Measurements from ENCODE around the gene TAAR2.

Gene TAAR2

GRCh38 chr6:132596201-132596600 is 27.9 kb downstream of the TAAR2 start:
- TF ChIP-seq CTCF (IDR thresholded peaks at IDR 0.05), result no peak
- no peak overlapping the region for H3K4me3 ChIP-seq
- DNase-seq, result no peak

GRCh38 chr6:132592855-132593254 is 31.2 kb downstream of the TAAR2 start:
- Histone ChIP-seq H3K27ac (no peak overlapping the region), H3K4me1 (no peaks in the 10 kb centered on the region), H3K27me3 (no peaks in the 10 kb centered on the region), H3K4me3 (no peak overlapping the region), H3K36me3 (no peaks in the 10 kb centered on the region), H3K9me3 (no peaks in the 10 kb centered on the region)
- no peak for DNase-seq
- no peak for TF ChIP-seq CTCF (IDR thresholded peaks at IDR 0.05)
- intact Hi-C loops (cut with DNase I; ENCODE audit: low total_unique reads), result no loop called here

More at GRCh38 chr6:132596201-132596600, 27.9 kb downstream of the TAAR2 start:
- Histone ChIP-seq H3K27me3 (no peaks in the 10 kb centered on the region), H3K27ac (no peak overlapping the region), H3K4me1 (no peaks in the 10 kb centered on the region), H3K36me3 (no peaks in the 10 kb centered on the region), H3K9me3 (no peaks in the 10 kb centered on the region)
- intact Hi-C loops (cut with DNase I; ENCODE audit: low total_unique reads), result no loop called here

- TF ChIP-seq CTCF (IDR thresholded peaks at IDR 0.05), result no peak
- H3K4me1 ChIP-seq, result no peaks in the 10 kb centered on the region
- no peaks in the 10 kb centered on the region for H3K27me3 ChIP-seq
- H3K9me3 ChIP-seq, result no peaks in the 10 kb centered on the region
- H3K4me3 ChIP-seq, result no peak overlapping the region
- no peak for DNase-seq
- H3K36me3 ChIP-seq, result no peaks in the 10 kb centered on the region
- H3K27ac ChIP-seq, result no peak overlapping the region
- intact Hi-C loops (cut with DNase I; ENCODE audit: low total_unique reads), result no loop called here
These were observed 33.7 kb downstream of the TAAR2 start for GRCh38 chr6:132590362-132590761.

- H3K27ac ChIP-seq, result no peak within 1 kb of the TSS
- H3K36me3 ChIP-seq, result no peaks in the 10 kb centered on the region
- no peaks in the 10 kb centered on the region for H3K4me1 ChIP-seq
- H3K4me3 ChIP-seq, result no peak within 1 kb of the TSS
- TF ChIP-seq CTCF (IDR thresholded peaks at IDR 0.05), result no peak
- no peaks in the 10 kb centered on the region for H3K9me3 ChIP-seq
- no peak for DNase-seq
- no peaks in the 10 kb centered on the region for H3K27me3 ChIP-seq
- intact Hi-C loops (cut with DNase I; ENCODE audit: low total_unique reads), result no loop called here
These were observed 34.6 kb downstream of the TAAR2 start, which contains the start of gene TAAR5 for GRCh38 chr6:132589454-132589853. Gene TAAR5 (minus strand): TSS chr6:132589741. CDS start chr6:132589686, 55 bp downstream.

- no peaks in the 10 kb centered on the region for H3K36me3 ChIP-seq
- no peaks in the 10 kb centered on the region for H3K4me1 ChIP-seq
- DNase-seq, result no peak
- H3K27ac ChIP-seq, result no peak overlapping the region
- no peaks in the 10 kb centered on the region for H3K27me3 ChIP-seq
- intact Hi-C loops (cut with DNase I; ENCODE audit: low total_unique reads), result no loop called here
- no peak overlapping the region for H3K4me3 ChIP-seq
- no peak for TF ChIP-seq CTCF (IDR thresholded peaks at IDR 0.05)
- no peaks in the 10 kb centered on the region for H3K9me3 ChIP-seq
These were observed 36.7 kb downstream of the TAAR2 start for GRCh38 chr6:132587424-132587823.

- no peaks in the 10 kb centered on the region for H3K9me3 ChIP-seq
- no peaks in the 10 kb centered on the region for H3K4me1 ChIP-seq
- DNase-seq, result no peak
- TF ChIP-seq CTCF (IDR thresholded peaks at IDR 0.05), result no peak
- intact Hi-C loops (cut with DNase I; ENCODE audit: low total_unique reads), result no loop called here
- no peak overlapping the region for H3K4me3 ChIP-seq
- no peaks in the 10 kb centered on the region for H3K27me3 ChIP-seq
- no peaks in the 10 kb centered on the region for H3K36me3 ChIP-seq
- H3K27ac ChIP-seq, result no peak overlapping the region
These were observed 39.4 kb downstream of the TAAR2 start for GRCh38 chr6:132584698-132585097.

Measured in tibial artery (tissue), 4 donors.